Activated T-cell treated with anti-CD3 and anti-CD28 coated beads for 48 hours (primary cell): ENCODE measurements around the gene CBX8.

ENCODE experiments used
- DNase-seq: peaks from one replicate; pipeline ENCODE4 v3.0.0-alpha.2; 2020; ENCODE audit warnings: low read depth

Gene CBX8

GRCh38 chr17:79796763-79797491, at the start of gene CBX8:
Gene CBX8, minus strand, starts transcription at chr17:79797077. Its CDS starts 79 bp downstream, at chr17:79796998.
- peak; percentile 99 for DNase-seq

GRCh38 chr17:79845601-79845949, 48.7 kb upstream of the CBX8 start:
- DNase-seq, result no peak

GRCh38 chr17:79844869-79845600, 48.2 kb upstream of the CBX8 start:
- DNase-seq, result peak; percentile 57

- DNase-seq, result no peak
Measured at GRCh38 chr17:79843816-79844800, 47.2 kb upstream of the CBX8 start.

DNA sequence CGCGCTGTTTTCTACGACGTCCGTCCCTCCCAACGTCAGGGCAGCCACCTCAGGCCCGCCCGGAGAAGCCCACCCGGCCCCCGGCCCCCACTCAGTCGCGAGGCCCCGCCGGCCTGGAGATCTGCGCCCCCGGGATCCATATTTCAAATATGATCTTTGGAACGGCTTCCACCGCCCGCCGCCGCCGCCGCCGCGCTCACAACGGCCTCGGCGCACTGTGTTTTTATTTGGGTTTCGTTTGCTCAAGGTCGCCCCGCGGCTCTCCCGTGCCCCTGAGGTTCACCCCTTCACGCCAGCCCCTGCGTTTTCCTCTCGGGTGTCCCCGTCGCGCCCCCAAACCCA, 46.6 kb upstream of the CBX8 start:
- no peak for DNase-seq

GRCh38 chr17:79842656-79843473, 46.0 kb upstream of the CBX8 start:
- DNase-seq, result no peak

- no peak for DNase-seq
Measured at GRCh38 chr17:79842136-79842655, 45.3 kb upstream of the CBX8 start.

DNA sequence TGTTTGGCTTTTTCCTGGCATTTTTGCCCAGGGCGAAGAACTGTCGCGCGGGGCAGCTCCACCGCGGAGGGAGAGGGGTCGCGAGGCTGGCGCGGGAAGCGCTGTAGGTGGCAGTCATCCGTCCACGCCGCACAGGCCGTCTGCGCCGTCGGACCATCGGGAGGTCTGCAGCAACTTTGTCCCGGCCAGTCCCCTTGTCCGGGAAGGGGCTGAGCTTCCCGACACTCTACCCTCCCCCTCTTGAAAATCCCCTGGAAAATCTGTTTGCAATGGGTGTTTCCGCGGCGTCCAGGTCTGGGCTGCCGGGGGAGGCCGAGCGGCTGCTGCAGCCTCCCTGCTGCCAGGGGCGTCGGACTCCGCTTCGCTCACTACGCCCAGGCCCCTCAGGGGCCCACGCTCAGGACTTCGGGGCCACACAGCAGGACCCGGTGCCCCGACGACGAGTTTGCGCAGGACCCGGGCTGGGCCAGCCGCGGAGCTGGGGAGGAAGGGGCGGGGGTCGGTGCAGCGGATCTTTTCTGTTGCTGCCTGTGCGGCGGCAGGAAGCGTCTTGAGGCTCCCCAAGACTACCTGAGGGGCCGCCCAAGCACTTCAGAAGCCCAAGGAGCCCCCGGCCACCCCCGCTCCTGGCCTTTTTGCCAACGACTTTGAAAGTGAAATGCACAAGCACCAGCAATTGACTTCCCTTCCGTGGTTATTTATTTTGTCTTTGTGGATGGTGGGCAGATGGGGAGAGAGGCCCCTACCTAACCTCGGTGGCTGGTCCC, 44.7 kb upstream of the CBX8 start:
- DNase-seq, result no peak

- no peak for DNase-seq
Measured at GRCh38 chr17:79840989-79841286, 44.1 kb upstream of the CBX8 start.

GRCh38 chr17:79840269-79840988, 43.6 kb upstream of the CBX8 start:
- DNase-seq, result no peak

GRCh38 chr17:79839356-79840268, 42.7 kb upstream of the CBX8 start, which contains the start of gene CBX4:
Gene CBX4, minus strand, starts transcription at chr17:79839440. Its CDS starts 189 bp downstream, at chr17:79839251.
- DNase-seq, result peak; percentile 91

DNA sequence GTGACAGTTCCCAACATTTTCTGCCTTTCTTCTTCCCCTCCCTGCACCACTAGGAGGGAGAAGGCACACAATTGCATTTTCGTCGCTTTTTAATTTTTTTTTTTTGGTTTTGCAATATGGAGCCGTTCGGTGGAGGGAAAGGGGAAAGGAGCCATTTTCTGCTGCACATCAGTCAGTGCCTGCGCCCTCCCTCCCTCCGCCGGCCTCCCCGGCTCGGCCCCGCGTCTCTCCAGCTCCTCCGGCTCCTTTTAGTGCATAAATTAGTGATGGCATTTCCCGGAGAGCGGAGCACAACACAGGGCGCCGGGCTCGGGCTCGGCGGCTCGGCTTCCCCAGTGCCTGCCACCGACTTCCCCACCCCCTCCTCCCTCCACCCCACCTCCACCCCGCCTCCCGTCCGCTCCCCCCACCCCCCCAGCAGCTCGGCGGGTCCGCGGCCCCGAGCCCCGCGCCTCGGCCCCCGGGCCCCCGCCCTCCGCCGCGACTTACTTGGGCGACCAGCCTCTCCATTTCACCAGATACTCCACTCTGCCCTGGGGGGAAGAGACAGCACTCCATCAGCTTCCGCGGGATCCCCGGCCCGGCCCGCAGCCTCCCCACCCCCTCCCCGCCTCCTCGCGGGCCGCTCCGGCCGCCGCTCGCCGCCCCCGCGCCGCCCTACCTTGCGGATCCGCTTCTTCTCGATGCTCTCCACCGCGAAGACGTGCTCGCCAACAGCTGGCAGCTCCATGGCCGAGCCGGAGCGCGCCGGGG, 41.8 kb upstream of the CBX8 start:
- peak; percentile 53 for DNase-seq

DNA sequence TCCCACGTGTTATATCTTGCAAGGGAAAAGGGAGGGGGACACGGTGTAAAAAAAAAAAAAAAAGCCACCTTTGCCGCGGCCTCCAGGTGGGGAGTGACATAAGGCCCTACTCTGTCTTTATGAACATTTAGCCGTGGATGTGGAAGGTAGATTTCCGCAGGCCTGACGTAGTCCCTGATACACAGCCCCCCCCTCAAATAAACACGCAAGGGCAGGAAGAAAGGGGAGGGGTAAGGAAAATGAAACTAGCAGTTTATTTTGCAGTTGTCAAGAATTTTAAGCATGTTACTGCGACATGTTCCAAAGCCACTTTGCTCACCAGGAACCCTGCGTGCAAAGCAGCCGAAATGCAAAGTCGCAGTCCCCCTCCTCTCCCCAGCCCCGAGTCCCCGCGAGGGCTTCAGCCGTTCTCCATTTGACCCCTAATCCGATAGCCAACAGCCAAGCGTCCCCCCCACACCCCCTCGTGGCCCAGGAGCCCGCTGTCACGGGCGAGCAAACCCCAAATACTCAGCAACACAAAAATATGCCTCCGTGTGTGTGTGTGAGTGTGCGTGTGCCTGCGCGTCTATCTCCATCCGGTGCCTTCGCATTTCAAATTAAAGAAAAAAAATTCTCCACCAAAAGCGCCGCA, 41.1 kb upstream of the CBX8 start:
- no peak for DNase-seq

GRCh38 chr17:79836972-79837887, 40.4 kb upstream of the CBX8 start:
- peak; percentile 53 for DNase-seq

- DNase-seq, result no peak
Measured at GRCh38 chr17:79836510-79836971, 39.7 kb upstream of the CBX8 start.

GRCh38 chr17:79835953-79836509, 39.2 kb upstream of the CBX8 start:
- DNase-seq, result no peak
